HepG2 (cell line): ENCODE data around the gene ST8SIA1. TPM values are rescaled to one million over a fixed set of nuclear protein-coding genes. Genes with fewer than 3 reads are reported as not detected.

Source experiments
- ATAC-seq: fragments of 200-7000 bp; cut with Tn5 transposase; 3 replicates; pipeline ENCODE4 v1.9.1; 2020; ENCODE audit warnings: mild to moderate bottlenecking, moderate library complexity
- BruUV-seq: library from RNA; stranded (reverse); fragments of 400-500 nt; replicated peaks from 2 replicates; lab custom pipeline; 2021; lab: Mats Ljungman, UMichigan
- CTCF ChIA-PET: fragments of 300-600 bp; formaldehyde crosslinking; extraction: SDS; loops from one replicate; lab custom pipeline; 2021; ENCODE audit warnings: low total read pairs, inconsistent platforms, low intra/inter-chr PET ratio; lab: Yijun Ruan, JAX
- POLR2A ChIA-PET: fragments of 350-600 bp; sonication (Branson Sonifier 250); formaldehyde crosslinking; loops from one replicate; lab custom pipeline; 2020; ENCODE audit warnings: antibody characterized with exemption, inconsistent platforms; lab: Yijun Ruan, JAX
- DNase-seq: peaks from one replicate; pipeline ENCODE4 v3.0.0-alpha.2; 2015; ENCODE audit warnings: low spot score
- FAIRE-seq: peaks from 3 replicates; lab custom pipeline; 2011; peaks lifted over from hg19 to GRCh38; lab: Jason Lieb, UNC
- H2AFZ ChIP-seq: one replicate; pipeline ENCODE4 v1.6.1; 2011; ENCODE audit warnings: low read length, inconsistent platforms
- H3K27ac ChIP-seq: fragments of 300-600 bp; 3 replicates; pipeline ENCODE4 v1.8.0; 2011; ENCODE audit warnings: mixed run types, mild to moderate bottlenecking, mixed read lengths, low read length, inconsistent platforms; ENCODE audit not compliant: insufficient read depth; ENCODE audit errors: extremely low read length
- H3K27me3 ChIP-seq, 2 experiments: fragments of 200-600 bp in 1 of 2; 2 replicates in 1 of 2; 3 replicates in 1 of 2; pipeline versions ENCODE4 v1.6.0 to v1.8.0; 2011; ENCODE audit warnings: low read length in 2 of 2, mild to moderate bottlenecking in 2 of 2, moderate library complexity in 2 of 2, inconsistent platforms in 1 of 2; ENCODE audit not compliant: insufficient read depth in 2 of 2, control insufficient read depth in 1 of 2
- H3K36me3 ChIP-seq, 2 experiments: fragments of 200-600 bp in 1 of 2; replicated peaks in 1 of 2; 2 replicates in 1 of 2; 3 replicates in 1 of 2; pipeline versions ENCODE4 v1.5.1 to v1.8.0; 2011; ENCODE audit warnings: low read length in 2 of 2, inconsistent platforms in 1 of 2; ENCODE audit not compliant: insufficient read depth in 2 of 2, control insufficient read depth in 1 of 2
- H3K4me1 ChIP-seq: 2 replicates; pipeline ENCODE4 v1.5.1; 2012; ENCODE audit warnings: low read length, inconsistent platforms; ENCODE audit not compliant: insufficient read depth
- H3K4me2 ChIP-seq: 2 replicates; pipeline ENCODE4 v1.6.0; 2011; ENCODE audit warnings: low read depth, low read length, inconsistent platforms
- H3K4me3 ChIP-seq, 3 experiments: fragments of 200-600 bp in 1 of 3; sonication (generic), shearing (Covaris generic) in 1 of 3; replicated peaks in 1 of 3; 2 replicates each; pipeline ENCODE4 v1.5.1; 2011 to 2016; ENCODE audit warnings: low read length in 3 of 3, inconsistent platforms in 2 of 3, low read depth in 2 of 3, mild to moderate bottlenecking in 2 of 3, control low read depth in 1 of 3, mixed read lengths in 1 of 3; ENCODE audit not compliant: insufficient read depth in 1 of 3
- H3K79me2 ChIP-seq: one replicate; pipeline ENCODE4 v1.6.1; 2011; ENCODE audit warnings: low read length, inconsistent platforms; ENCODE audit not compliant: insufficient read depth
- H3K9ac ChIP-seq: 2 replicates; pipeline ENCODE4 v1.6.0; 2011; ENCODE audit warnings: mild to moderate bottlenecking, low read depth, low read length, inconsistent platforms; ENCODE audit not compliant: insufficient read depth
- H3K9me3 ChIP-seq: 2 replicates; pipeline ENCODE4 v1.5.1; 2012; ENCODE audit warnings: mild to moderate bottlenecking, low read length
- H4K20me1 ChIP-seq: 2 replicates; pipeline ENCODE4 v1.6.0; 2011; ENCODE audit warnings: inconsistent platforms, mild to moderate bottlenecking, low read length, moderate library complexity; ENCODE audit not compliant: insufficient read depth
- CHD2 ChIP-seq: IDR thresholded peaks from 2 replicates; pipeline ENCODE4 v1.6.1; 2011; ENCODE audit warnings: low read depth, low read length, improper control_type of control experiment
- HBP1 ChIP-seq: IDR thresholded peaks from 2 replicates; pipeline ENCODE4 v1.6.1; 2016; ENCODE audit warnings: low read depth, control low read depth
- NKX3-1 ChIP-seq: sonication (generic); formaldehyde crosslinking; IDR thresholded peaks from 2 replicates; pipeline ENCODE4 v1.5.0; 2020; ENCODE audit warnings: missing genetic modification reagents
- PCBP1 ChIP-seq: fragments of 200-400 bp; formaldehyde crosslinking; IDR thresholded peaks from 2 replicates; pipeline ENCODE4 v1.6.1; 2017; ENCODE audit warnings: mild to moderate bottlenecking, low read depth, low read length, borderline replicate concordance
- PPARG ChIP-seq: conservative IDR thresholded peaks from 2 replicates; pipeline ENCODE4 v1.6.1; 2016; ENCODE audit warnings: missing biosample characterization, missing genetic modification reagents
- SIN3B ChIP-seq: fragments of 150-350 bp; IDR thresholded peaks from 2 replicates; pipeline ENCODE4 v1.6.1; 2014; ENCODE audit warnings: low read length
- SOX6 ChIP-seq, 2 experiments: fragments of 450-650 bp in 1 of 2; sonication (generic) in 1 of 2; formaldehyde crosslinking in 1 of 2; IDR thresholded peaks; 2 replicates each; pipeline versions ENCODE4 v1.4.0 to v1.6.1; 2017 to 2020; ENCODE audit warnings: antibody characterized with exemption in 1 of 2, mild to moderate bottlenecking in 1 of 2, missing genetic modification reagents in 1 of 2
- SRSF1 ChIP-seq: fragments of 200-400 bp; formaldehyde crosslinking; optimal IDR thresholded peaks from 2 replicates; pipeline ENCODE3; 2017; ENCODE audit warnings: mild to moderate bottlenecking, low read depth, low read length, moderate library complexity
- SYNCRIP ChIP-seq: fragments of 200-400 bp; formaldehyde crosslinking; IDR thresholded peaks from 2 replicates; pipeline ENCODE4 v1.6.1; 2018; ENCODE audit warnings: mild to moderate bottlenecking, low read depth, low read length; ENCODE audit not compliant: insufficient read depth
- TOPORS ChIP-seq: sonication (generic); formaldehyde crosslinking; IDR thresholded peaks from 2 replicates; pipeline ENCODE4 v1.8.0; 2023; ENCODE audit warnings: mild to moderate bottlenecking, missing genetic modification reagents
- ZMYM2 ChIP-seq: sonication (generic); formaldehyde crosslinking; IDR thresholded peaks from 2 replicates; pipeline ENCODE4 v1.8.0; 2022; ENCODE audit warnings: mild to moderate bottlenecking, missing genetic modification reagents
- ZMYM4 ChIP-seq: sonication (generic); formaldehyde crosslinking; IDR thresholded peaks from 2 replicates; pipeline ENCODE4 v1.8.1; 2023; ENCODE audit warnings: mild to moderate bottlenecking, missing genetic modification reagents
- ZNF264 ChIP-seq: sonication (generic); formaldehyde crosslinking; IDR thresholded peaks from 2 replicates; pipeline ENCODE4 v1.4.0; 2020; ENCODE audit warnings: missing genetic modification reagents
- ZNF335 ChIP-seq: sonication (generic); formaldehyde crosslinking; IDR thresholded peaks from 2 replicates; pipeline ENCODE4 v1.4.0; 2020; ENCODE audit warnings: missing genetic modification reagents
- ZNF501 ChIP-seq: sonication (generic); formaldehyde crosslinking; IDR thresholded peaks from 2 replicates; pipeline ENCODE4 v1.5.1; 2020; ENCODE audit warnings: mild to moderate bottlenecking, moderate library complexity, missing genetic modification reagents
- WGBS: methylation state at CpG from one replicate; pipeline ENCODE4 v1.1.6; 2017; ENCODE audit warnings: low lambda C conversion rate; 5-methylcytosine and 5-hydroxymethylcytosine counted together
- in situ Hi-C: cut with HindIII; loops from 2 replicates; pipeline ENCODE4 v1.10.0; 2017; ENCODE audit warnings: low pct_unique_long_range_greater_than_20kb; ENCODE audit not compliant: extremely low pct_ligation_motif_present
- intact Hi-C: fragments of 100-400 bp; cut with micrococcal nuclease; formaldehyde crosslinking; loops from one replicate; pipeline ENCODE4 v1.10.0; 2022; ENCODE audit not compliant: unreplicated experiment
- polyA plus RNA-seq, 8 experiments: library from polyadenylated mRNA; depleted of rRNA in 3 of 8; stranded (reverse) in 7 of 8; unstranded in 1 of 8; fragments of >200 nt; fragmentation: Illumina TruSeq in 4 of 8; extraction: Trizol in 4 of 8; gene quantifications; 2 replicates each; pipeline versions ENCODE4 v1.2.1 to v1.2.3, GENCODE V29; 2011 to 2016; ENCODE audit warnings: low read depth in 4 of 8, missing spikeins in 1 of 8, mixed read lengths in 1 of 8; ENCODE audit not compliant: insufficient read depth in 1 of 8
- total RNA-seq, 5 experiments: library from RNA; depleted of rRNA; stranded (reverse); fragments of >200 nt; fragmentation: Illumina TruSeq; extraction: Trizol; gene quantifications; 2 replicates each; pipeline ENCODE4 v1.2.3, GENCODE V29; 2016; ENCODE audit warnings: low read depth in 1 of 5

Gene ST8SIA1
- total and polyA plus RNA-seq, 2 of the 13 experiments (the other 11 are each of a cell fraction or from before 2014, with no cell fraction given), result not detected

GRCh38 chr12:22321638-22322037 lies 12.9 kb downstream of the ST8SIA1 start:
- Histone ChIP-seq H4K20me1 (no peaks in the 10 kb centered on the region), H3K27me3 (0 out of 5 replicates have a peak, but pooled peaks cover 0 to 5% of the 10 kb centered on the region in 2 experiments), H3K4me3 (no peak overlapping the region), H3K79me2 (no peaks in the 10 kb centered on the region), H2AFZ (no peak overlapping the region), H3K4me1 (no peaks in the 10 kb centered on the region), H3K36me3 (no peaks in the 10 kb centered on the region), H3K27ac (no peak overlapping the region), H3K9ac (no peak overlapping the region), H3K9me3 (no peaks in the 10 kb centered on the region), H3K4me2 (no peak overlapping the region)
- intact Hi-C loops, result no loop called here
- DNase-seq (no peak), ATAC-seq (no peak), FAIRE-seq (no peak)
- 0% methylated on average over 2 of the region's 2 CpGs for WGBS
- no peak for TF ChIP-seq ZMYM2
- no peak for TF ChIP-seq SYNCRIP
- no peak for TF ChIP-seq ZNF264 (CRISPR knock-in tag)
- no peak for TF ChIP-seq ZMYM4 (CRISPR knock-in tag)
- TF ChIP-seq CHD2, result no peak
- no peak for TF ChIP-seq SIN3B
- TF ChIP-seq PCBP1, result no peak
- no peak for TF ChIP-seq NKX3-1 (CRISPR knock-in tag)
- no peak for TF ChIP-seq SRSF1
- no peak for TF ChIP-seq PPARG
- no TSS peak for BruUV-seq
- in situ Hi-C loops, result no loop called here
- POLR2A ChIA-PET, result no interaction called here
- CTCF ChIA-PET, result no interaction called here

- in situ Hi-C loops (no loop called here), intact Hi-C loops (no loop called here)
- Histone ChIP-seq H3K4me1 (no peaks in the 10 kb centered on the region), H4K20me1 (no peaks in the 10 kb centered on the region), H3K79me2 (no peaks in the 10 kb centered on the region), H3K9me3 (no peaks in the 10 kb centered on the region), H3K4me3 (no peak overlapping the region), H3K36me3 (no peaks in the 10 kb centered on the region), H2AFZ (no peak overlapping the region), H3K27ac (no peak overlapping the region), H3K9ac (no peak overlapping the region), H3K4me2 (no peak overlapping the region), H3K27me3 (0 out of 5 replicates have a peak, but pooled peaks cover 0 to 5% of the 10 kb centered on the region in 2 experiments)
- DNase-seq (no peak), FAIRE-seq (no peak), ATAC-seq (no peak)
- BruUV-seq, result no TSS peak
- TF ChIP-seq ZNF335 (CRISPR knock-in tag), result no peak
- no peak for TF ChIP-seq TOPORS (CRISPR knock-in tag)
- no peak for TF ChIP-seq SOX6 (IDR thresholded peaks at IDR 0.05)
- no peak for TF ChIP-seq SOX6 (CRISPR knock-in tag; IDR thresholded peaks at IDR 0.05)
- no peak for TF ChIP-seq ZNF501 (CRISPR knock-in tag)
- TF ChIP-seq HBP1 (CRISPR knock-in tag), result no peak
- ChIA-PET POLR2A (no interaction called here), CTCF (no interaction called here)
- WGBS, result 72% methylated on average over 11 of the region's 11 CpGs
Measured at GRCh38 chr12:22321018-22321605, 13.4 kb downstream of the ST8SIA1 start.
